Esophagus muscularis mucosa (tissue), 3 donors: ENCODE data around the gene LHX4.

ENCODE experiments used
- POLR2AphosphoS5 ChIP-seq, 2 donors: sonication (generic); formaldehyde crosslinking; IDR thresholded peaks; one replicate each; pipeline ENCODE4 v1.6.1; 2017; ENCODE audit warnings: antibody characterized with exemption in 2 of 2
- TF ChIP-seq, protein P1 (sequence below), 3 experiments: fragments of 200-600 bp in 2 of 3; fragments of 450-650 bp in 1 of 3; sonication (generic) in 2 of 3; IDR thresholded peaks; one replicate each; pipeline ENCODE4 v1.5.1; 2017 to 2019; ENCODE audit warnings: antibody characterized with exemption in 3 of 3, mild to moderate bottlenecking in 2 of 3, moderate library complexity in 1 of 3

DNA sequence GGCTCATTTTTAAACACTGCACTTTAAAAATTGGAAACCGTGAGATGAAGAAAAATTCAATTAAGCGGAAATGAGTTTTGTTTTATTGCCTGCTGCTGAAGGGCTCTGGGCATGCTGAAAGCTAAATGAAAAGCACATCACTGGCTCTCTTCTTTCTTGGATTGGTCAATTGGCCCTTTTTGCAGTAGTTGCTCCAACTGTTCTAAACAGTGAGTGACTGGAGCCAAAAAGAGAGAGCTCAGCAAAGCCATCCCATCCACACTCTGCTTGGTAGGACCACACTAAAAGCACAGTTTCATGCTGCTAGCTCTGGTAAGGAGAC, 48.1 kb downstream of the LHX4 start:
- TF ChIP-seq, protein P1, sequence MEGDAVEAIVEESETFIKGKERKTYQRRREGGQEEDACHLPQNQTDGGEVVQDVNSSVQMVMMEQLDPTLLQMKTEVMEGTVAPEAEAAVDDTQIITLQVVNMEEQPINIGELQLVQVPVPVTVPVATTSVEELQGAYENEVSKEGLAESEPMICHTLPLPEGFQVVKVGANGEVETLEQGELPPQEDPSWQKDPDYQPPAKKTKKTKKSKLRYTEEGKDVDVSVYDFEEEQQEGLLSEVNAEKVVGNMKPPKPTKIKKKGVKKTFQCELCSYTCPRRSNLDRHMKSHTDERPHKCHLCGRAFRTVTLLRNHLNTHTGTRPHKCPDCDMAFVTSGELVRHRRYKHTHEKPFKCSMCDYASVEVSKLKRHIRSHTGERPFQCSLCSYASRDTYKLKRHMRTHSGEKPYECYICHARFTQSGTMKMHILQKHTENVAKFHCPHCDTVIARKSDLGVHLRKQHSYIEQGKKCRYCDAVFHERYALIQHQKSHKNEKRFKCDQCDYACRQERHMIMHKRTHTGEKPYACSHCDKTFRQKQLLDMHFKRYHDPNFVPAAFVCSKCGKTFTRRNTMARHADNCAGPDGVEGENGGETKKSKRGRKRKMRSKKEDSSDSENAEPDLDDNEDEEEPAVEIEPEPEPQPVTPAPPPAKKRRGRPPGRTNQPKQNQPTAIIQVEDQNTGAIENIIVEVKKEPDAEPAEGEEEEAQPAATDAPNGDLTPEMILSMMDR (IDR thresholded peaks at IDR 0.05): no peak
- TF ChIP-seq POLR2AphosphoS5 (IDR thresholded peaks at IDR 0.05): no peak
